A673 (cell line): ENCODE data around the gene SMIM36.
"Not testable (repeated sequence)": the region's sequence is repeated elsewhere in the genome, so short reads cannot be mapped to it uniquely, and the experiment has no call there.

Experiments used
- EZH2 ChIP-seq: fragments of 200-600 bp; sonication (generic); IDR thresholded peaks from 2 replicates; pipeline ENCODE4 v1.6.1; 2017; ENCODE audit warnings: borderline replicate concordance, low read depth, mild to moderate bottlenecking, mixed read lengths, antibody characterized with exemption, low read length; ENCODE audit not compliant: poor library complexity, severe bottlenecking
- TF ChIP-seq, protein P1 (sequence below): fragments of 300-800, 200-600 bp; sonication (generic); conservative IDR thresholded peaks from 2 replicates; pipeline ENCODE4 v1.5.1; 2017; ENCODE audit warnings: low read depth, mild to moderate bottlenecking, antibody characterized with exemption, low read length, moderate library complexity, mixed read lengths

DNA sequence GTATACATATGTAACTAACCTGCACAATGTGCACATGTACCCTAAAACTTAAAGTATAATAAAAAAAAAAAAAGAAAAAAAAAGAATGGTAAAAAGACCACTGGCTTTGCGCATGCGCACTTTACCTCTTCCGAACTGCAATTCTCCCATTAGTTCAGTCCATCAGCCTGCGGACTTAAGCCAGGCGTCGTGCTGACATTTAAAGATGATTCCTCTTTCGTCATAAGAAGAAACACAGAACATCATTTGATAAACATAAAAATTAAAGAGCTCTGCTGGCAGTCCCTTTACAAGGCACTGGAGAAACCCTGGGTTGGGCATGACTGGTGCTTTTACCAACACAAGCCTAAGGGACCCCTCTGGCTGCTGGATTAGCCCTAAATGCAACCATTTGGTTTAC is 3.6 kb downstream of the SMIM36 start:
- TF ChIP-seq, protein P1, sequence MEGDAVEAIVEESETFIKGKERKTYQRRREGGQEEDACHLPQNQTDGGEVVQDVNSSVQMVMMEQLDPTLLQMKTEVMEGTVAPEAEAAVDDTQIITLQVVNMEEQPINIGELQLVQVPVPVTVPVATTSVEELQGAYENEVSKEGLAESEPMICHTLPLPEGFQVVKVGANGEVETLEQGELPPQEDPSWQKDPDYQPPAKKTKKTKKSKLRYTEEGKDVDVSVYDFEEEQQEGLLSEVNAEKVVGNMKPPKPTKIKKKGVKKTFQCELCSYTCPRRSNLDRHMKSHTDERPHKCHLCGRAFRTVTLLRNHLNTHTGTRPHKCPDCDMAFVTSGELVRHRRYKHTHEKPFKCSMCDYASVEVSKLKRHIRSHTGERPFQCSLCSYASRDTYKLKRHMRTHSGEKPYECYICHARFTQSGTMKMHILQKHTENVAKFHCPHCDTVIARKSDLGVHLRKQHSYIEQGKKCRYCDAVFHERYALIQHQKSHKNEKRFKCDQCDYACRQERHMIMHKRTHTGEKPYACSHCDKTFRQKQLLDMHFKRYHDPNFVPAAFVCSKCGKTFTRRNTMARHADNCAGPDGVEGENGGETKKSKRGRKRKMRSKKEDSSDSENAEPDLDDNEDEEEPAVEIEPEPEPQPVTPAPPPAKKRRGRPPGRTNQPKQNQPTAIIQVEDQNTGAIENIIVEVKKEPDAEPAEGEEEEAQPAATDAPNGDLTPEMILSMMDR: not testable (repeated sequence)
- not testable (repeated sequence) for TF ChIP-seq EZH2
